AG04449 (cell line): ENCODE measurements around the gene SCN4A.
"Not testable (repeated sequence)": the region's sequence is repeated elsewhere in the genome, so short reads cannot be mapped to it uniquely, and the experiment has no call there.

Source experiments
- CTCF ChIA-PET: fragments of 350-600 bp; formaldehyde crosslinking; extraction: SDS; loops from one replicate; lab custom pipeline; 2021; ENCODE audit warnings: antibody characterized with exemption; lab: Yijun Ruan, JAX
- POLR2A ChIA-PET: fragments of 400-600, 350-600 bp; formaldehyde crosslinking; extraction: SDS; loops from one replicate; lab custom pipeline; 2020; ENCODE audit warnings: antibody characterized with exemption, inconsistent platforms; lab: Yijun Ruan, JAX
- DNase-seq: peaks from one replicate; pipeline ENCODE4 v3.0.0-alpha.2; 2010; ENCODE audit warnings: low read depth, low spot score
- H3K4me3 ChIP-seq: 2 replicates; pipeline ENCODE4 v1.5.1; 2011; ENCODE audit warnings: low read depth, mild to moderate bottlenecking, control low read depth, low read length
- TF ChIP-seq, protein P1 (sequence below): IDR thresholded peaks from one replicate; pipeline ENCODE4 v1.5.1; 2011; ENCODE audit warnings: mild to moderate bottlenecking, moderate library complexity, low read length, control low read depth, inconsistent platforms; ENCODE audit not compliant: insufficient read depth; ENCODE audit errors: missing control alignments

The SCN4A gene

DNA sequence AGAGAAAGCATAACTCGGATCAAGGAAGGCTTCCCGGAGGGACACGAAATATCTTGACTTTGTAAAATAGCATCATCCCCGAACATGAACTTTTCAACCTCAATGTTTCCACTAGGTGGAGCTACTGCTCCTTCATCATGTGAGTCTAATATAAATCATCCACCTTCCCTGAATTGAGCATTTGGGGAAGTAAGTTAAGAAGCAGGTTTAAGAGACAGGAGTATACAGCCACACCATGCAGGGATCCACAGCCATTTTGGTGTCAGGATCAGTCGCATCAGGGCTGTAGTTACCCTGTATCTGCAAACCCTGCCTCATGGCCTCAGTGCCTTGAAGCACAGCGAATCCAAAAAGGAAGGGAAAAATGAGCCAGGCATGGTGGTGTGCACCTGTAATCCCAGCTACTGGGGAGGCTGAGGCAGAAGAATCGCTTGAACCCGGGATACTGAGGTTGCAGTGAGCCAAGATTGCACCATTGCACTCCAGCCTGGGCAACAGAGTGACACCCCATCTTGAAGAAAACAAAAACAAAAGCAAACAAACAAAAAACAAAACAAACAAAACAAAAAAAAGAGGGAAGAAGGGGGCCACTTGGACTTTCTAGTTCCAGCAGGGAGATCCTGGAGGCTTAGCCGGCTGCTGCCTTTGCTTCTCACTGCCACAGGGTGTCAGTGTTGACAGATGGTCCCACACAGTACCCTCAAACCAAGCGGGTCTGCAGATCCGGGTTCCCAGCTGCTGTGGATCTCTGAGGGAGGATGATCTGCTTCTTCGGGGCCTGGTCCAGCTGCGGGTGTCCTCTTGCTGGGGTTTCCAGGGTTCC, 83.5 kb downstream of the SCN4A start:
- TF ChIP-seq, protein P1, sequence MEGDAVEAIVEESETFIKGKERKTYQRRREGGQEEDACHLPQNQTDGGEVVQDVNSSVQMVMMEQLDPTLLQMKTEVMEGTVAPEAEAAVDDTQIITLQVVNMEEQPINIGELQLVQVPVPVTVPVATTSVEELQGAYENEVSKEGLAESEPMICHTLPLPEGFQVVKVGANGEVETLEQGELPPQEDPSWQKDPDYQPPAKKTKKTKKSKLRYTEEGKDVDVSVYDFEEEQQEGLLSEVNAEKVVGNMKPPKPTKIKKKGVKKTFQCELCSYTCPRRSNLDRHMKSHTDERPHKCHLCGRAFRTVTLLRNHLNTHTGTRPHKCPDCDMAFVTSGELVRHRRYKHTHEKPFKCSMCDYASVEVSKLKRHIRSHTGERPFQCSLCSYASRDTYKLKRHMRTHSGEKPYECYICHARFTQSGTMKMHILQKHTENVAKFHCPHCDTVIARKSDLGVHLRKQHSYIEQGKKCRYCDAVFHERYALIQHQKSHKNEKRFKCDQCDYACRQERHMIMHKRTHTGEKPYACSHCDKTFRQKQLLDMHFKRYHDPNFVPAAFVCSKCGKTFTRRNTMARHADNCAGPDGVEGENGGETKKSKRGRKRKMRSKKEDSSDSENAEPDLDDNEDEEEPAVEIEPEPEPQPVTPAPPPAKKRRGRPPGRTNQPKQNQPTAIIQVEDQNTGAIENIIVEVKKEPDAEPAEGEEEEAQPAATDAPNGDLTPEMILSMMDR: peak; percentile 48
- DNase-seq, H3K4me3 ChIP-seq: not testable (repeated sequence)
- ChIA-PET CTCF (interaction anchor here (0.7 to 6.6 kb wide), 23 partner anchors 7 to 244 kb away, joined by 3 to 63 read pairs (median 4); partner anchors contain the start of genes GH2, ICAM2 and PRR29), POLR2A (interaction anchor here (0.6 kb wide), 1 partner anchor 243 kb away, joined by 3 read pairs; no protein-coding TSS in a partner anchor)
